Measurements from ENCODE around the gene GDF15. TPM values are rescaled to one million over a fixed set of nuclear protein-coding genes. Genes with fewer than 3 reads are reported as not detected.
A peak's percentile ranks its signal among the peaks of the same experiment; 100 is the strongest.

GDF15 gene
- total and polyA plus RNA-seq, 4 donors: 0.42 to 11.6 (median 7.2) TPM

DNA sequence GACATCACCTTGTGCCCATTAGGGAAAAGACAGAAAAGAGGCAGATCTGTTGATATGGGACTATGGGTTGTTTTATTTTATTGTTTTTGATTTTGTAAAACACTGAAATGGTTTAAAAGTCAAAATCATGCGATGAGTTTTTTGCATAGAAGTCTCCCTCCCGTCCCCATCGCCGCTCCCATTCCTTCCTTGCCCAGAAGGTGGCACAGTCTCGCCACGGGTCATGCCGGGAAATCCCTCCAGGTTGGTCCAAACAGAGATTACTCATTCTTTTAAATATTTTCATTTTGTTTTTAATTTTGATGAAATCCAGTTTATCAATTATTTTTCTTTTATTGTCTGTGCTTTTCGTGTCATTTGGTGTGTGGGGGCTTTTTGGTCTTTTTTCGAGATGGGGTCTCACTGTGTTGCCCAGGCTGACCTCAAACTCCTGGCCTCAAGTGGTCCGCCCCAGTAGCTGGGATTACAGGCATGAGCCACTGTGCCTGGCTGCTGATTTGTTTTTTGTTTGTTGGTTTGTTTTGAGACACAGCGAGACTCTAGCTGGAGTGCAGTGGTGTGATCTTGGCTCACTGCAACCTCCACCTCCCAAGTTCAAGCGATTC, 36.3 kb upstream of the GDF15 start:
- H3K4me1 ChIP-seq (ENCODE audit: control insufficient read depth in 4 of 4, insufficient read depth in 4 of 4, low read length in 3 of 4): no peaks in the 10 kb centered on the region
- no peak overlapping the region for H3K27ac ChIP-seq (ENCODE audit: low read depth in 1 of 2, low read length in 2 of 2)
- TF ChIP-seq RAD21 (IDR thresholded peaks at IDR 0.05) (peak; percentile 90 to 92), HNF4A (conservative IDR thresholded peaks at IDR 0.05) (no peak)
- TF ChIP-seq, protein P1, sequence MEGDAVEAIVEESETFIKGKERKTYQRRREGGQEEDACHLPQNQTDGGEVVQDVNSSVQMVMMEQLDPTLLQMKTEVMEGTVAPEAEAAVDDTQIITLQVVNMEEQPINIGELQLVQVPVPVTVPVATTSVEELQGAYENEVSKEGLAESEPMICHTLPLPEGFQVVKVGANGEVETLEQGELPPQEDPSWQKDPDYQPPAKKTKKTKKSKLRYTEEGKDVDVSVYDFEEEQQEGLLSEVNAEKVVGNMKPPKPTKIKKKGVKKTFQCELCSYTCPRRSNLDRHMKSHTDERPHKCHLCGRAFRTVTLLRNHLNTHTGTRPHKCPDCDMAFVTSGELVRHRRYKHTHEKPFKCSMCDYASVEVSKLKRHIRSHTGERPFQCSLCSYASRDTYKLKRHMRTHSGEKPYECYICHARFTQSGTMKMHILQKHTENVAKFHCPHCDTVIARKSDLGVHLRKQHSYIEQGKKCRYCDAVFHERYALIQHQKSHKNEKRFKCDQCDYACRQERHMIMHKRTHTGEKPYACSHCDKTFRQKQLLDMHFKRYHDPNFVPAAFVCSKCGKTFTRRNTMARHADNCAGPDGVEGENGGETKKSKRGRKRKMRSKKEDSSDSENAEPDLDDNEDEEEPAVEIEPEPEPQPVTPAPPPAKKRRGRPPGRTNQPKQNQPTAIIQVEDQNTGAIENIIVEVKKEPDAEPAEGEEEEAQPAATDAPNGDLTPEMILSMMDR (IDR thresholded peaks at IDR 0.05; ENCODE audit: low read depth, low read length, missing input control): peak; percentile 81
- H3K4me3 ChIP-seq (ENCODE audit: low read depth in 1 of 3, low read length in 3 of 3): no peak overlapping the region
- no peaks in the 10 kb centered on the region for H3K9me3 ChIP-seq (ENCODE audit: control insufficient read depth in 4 of 4, low read length in 3 of 4)
- no peaks in the 10 kb centered on the region for H3K27me3 ChIP-seq (ENCODE audit: control insufficient read depth in 4 of 4, insufficient read depth in 4 of 4, low read length in 3 of 4)
- DNase-seq (ENCODE audit: low spot score): peak; percentile 78
- H3K36me3 ChIP-seq (ENCODE audit: control insufficient read depth in 4 of 4, insufficient read depth in 3 of 4, low read depth in 1 of 4, low read length in 3 of 4): peaks cover 2 to 11% (median 8%) of the 10 kb centered on the region in 4 donors
- H3K9ac ChIP-seq (ENCODE audit: low read depth in 1 of 2, low read length in 2 of 2): no peak overlapping the region
- 53% methylated on average over 12 of the region's 12 CpGs for WGBS

DNA sequence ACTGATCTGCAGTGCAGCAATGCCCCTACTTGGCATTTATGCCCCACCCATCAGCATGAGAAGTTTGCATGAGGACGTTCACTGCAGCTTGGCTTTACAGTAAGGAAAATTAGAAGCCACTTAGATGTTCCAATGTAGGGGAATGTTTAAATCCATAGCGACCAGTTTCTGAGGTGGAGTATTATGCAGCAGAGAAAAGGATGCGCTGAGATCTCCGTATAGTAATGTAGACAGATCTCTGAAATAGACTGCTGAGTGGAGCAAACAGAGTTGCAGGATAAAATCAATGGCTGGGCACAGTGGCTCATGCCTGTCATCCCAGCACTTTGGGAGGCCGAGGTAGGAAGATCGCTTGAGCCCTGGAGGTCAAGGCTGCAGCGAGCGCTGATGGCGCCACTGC, 35.5 kb upstream of the GDF15 start:
- no peaks in the 10 kb centered on the region for H3K4me1 ChIP-seq (ENCODE audit: control insufficient read depth in 4 of 4, insufficient read depth in 4 of 4, low read length in 3 of 4)
- no peak overlapping the region for H3K9ac ChIP-seq (ENCODE audit: low read depth in 1 of 2, low read length in 2 of 2)
- H3K4me3 ChIP-seq (ENCODE audit: low read depth in 1 of 3, low read length in 3 of 3): no peak overlapping the region
- no peak overlapping the region for H3K27ac ChIP-seq (ENCODE audit: low read depth in 1 of 2, low read length in 2 of 2)
- no peak for DNase-seq (ENCODE audit: low spot score)
- H3K9me3 ChIP-seq (ENCODE audit: control insufficient read depth in 4 of 4, low read length in 3 of 4): no peaks in the 10 kb centered on the region
- TF ChIP-seq RAD21 (IDR thresholded peaks at IDR 0.05) (no peak), HNF4A (conservative IDR thresholded peaks at IDR 0.05) (no peak), JUND (IDR thresholded peaks at IDR 0.05) (no peak), FOXA1 (IDR thresholded peaks at IDR 0.05) (no peak), TAF1 (conservative IDR thresholded peaks at IDR 0.05) (no peak), FOXA2 (IDR thresholded peaks at IDR 0.05) (no peak), RXRA (IDR thresholded peaks at IDR 0.05) (no peak), EGR1 (IDR thresholded peaks at IDR 0.05; ENCODE audit: low read depth in 2 of 2) (no peak), NR2F2 (IDR thresholded peaks at IDR 0.05) (no peak), GABPA (IDR thresholded peaks at IDR 0.05 in 1 of 2, conservative IDR thresholded peaks at IDR 0.05 in 1 of 2) (no peak), MAX (IDR thresholded peaks at IDR 0.05) (no peak), YY1 (IDR thresholded peaks at IDR 0.05) (no peak), ZBTB33 (IDR thresholded peaks at IDR 0.05) (no peak), SP1 (IDR thresholded peaks at IDR 0.05) (no peak), HNF4G (IDR thresholded peaks at IDR 0.05) (no peak)
- TF ChIP-seq, protein P1 (IDR thresholded peaks at IDR 0.05; ENCODE audit: low read depth, low read length, missing input control): no peak
- TF ChIP-seq, protein P2, sequence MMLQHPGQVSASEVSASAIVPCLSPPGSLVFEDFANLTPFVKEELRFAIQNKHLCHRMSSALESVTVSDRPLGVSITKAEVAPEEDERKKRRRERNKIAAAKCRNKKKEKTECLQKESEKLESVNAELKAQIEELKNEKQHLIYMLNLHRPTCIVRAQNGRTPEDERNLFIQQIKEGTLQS (IDR thresholded peaks at IDR 0.05): no peak
- TF ChIP-seq, protein P3, sequence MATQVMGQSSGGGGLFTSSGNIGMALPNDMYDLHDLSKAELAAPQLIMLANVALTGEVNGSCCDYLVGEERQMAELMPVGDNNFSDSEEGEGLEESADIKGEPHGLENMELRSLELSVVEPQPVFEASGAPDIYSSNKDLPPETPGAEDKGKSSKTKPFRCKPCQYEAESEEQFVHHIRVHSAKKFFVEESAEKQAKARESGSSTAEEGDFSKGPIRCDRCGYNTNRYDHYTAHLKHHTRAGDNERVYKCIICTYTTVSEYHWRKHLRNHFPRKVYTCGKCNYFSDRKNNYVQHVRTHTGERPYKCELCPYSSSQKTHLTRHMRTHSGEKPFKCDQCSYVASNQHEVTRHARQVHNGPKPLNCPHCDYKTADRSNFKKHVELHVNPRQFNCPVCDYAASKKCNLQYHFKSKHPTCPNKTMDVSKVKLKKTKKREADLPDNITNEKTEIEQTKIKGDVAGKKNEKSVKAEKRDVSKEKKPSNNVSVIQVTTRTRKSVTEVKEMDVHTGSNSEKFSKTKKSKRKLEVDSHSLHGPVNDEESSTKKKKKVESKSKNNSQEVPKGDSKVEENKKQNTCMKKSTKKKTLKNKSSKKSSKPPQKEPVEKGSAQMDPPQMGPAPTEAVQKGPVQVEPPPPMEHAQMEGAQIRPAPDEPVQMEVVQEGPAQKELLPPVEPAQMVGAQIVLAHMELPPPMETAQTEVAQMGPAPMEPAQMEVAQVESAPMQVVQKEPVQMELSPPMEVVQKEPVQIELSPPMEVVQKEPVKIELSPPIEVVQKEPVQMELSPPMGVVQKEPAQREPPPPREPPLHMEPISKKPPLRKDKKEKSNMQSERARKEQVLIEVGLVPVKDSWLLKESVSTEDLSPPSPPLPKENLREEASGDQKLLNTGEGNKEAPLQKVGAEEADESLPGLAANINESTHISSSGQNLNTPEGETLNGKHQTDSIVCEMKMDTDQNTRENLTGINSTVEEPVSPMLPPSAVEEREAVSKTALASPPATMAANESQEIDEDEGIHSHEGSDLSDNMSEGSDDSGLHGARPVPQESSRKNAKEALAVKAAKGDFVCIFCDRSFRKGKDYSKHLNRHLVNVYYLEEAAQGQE (IDR thresholded peaks at IDR 0.05): no peak
- H3K27me3 ChIP-seq (ENCODE audit: control insufficient read depth in 4 of 4, insufficient read depth in 4 of 4, low read length in 3 of 4): no peaks in the 10 kb centered on the region
- H3K36me3 ChIP-seq (ENCODE audit: control insufficient read depth in 4 of 4, insufficient read depth in 3 of 4, low read depth in 1 of 4, low read length in 3 of 4): peaks cover 4 to 11% (median 6%) of the 10 kb centered on the region in 4 donors
- 81% methylated on average over 9 of the region's 9 CpGs for WGBS
